ENCODE data around the gene UROC1. TPM values are rescaled to one million over a fixed set of nuclear protein-coding genes. Genes with fewer than 3 reads are reported as not detected.
A peak's percentile ranks its signal among the peaks of the same experiment; 100 is the strongest.

UROC1 gene
- total and polyA plus RNA-seq, 2 of the 13 experiments (the other 11 are each of a cell fraction or from before 2014, with no cell fraction given) = 0.71 to 1.3 TPM

GRCh38 chr3:126481808-126482502, 35.6 kb downstream of the UROC1 start (continued):
- TF ChIP-seq PATZ1 (CRISPR knock-in tag; IDR thresholded peaks at IDR 0.05) (peak; percentile 69), HMGXB3 (CRISPR knock-in tag; IDR thresholded peaks at IDR 0.05; ENCODE audit: borderline replicate concordance) (no peak), SIX4 (CRISPR knock-in tag; IDR thresholded peaks at IDR 0.05) (no peak), SSRP1 (CRISPR knock-in tag; IDR thresholded peaks at IDR 0.05) (no peak), PHF5A (CRISPR knock-in tag; IDR thresholded peaks at IDR 0.05; ENCODE audit: low read depth, unreplicated experiment) (no peak), HDAC1 (CRISPR knock-in tag; IDR thresholded peaks at IDR 0.05) (peak; percentile 79), ZHX1 (CRISPR knock-in tag; IDR thresholded peaks at IDR 0.05; ENCODE audit: low read depth) (0 out of 2 replicates have a peak, but pooled peaks have one; percentile 20), ZZZ3 (CRISPR knock-in tag; IDR thresholded peaks at IDR 0.05; ENCODE audit: borderline replicate concordance) (no peak), NFIC (IDR thresholded peaks at IDR 0.05; ENCODE audit: low read length) (no peak), ZNF891 (CRISPR knock-in tag; IDR thresholded peaks at IDR 0.05) (no peak), NR3C1 (CRISPR knock-in tag; IDR thresholded peaks at IDR 0.05) (no peak), THAP7 (CRISPR knock-in tag; IDR thresholded peaks at IDR 0.05) (no peak), HIVEP1 (CRISPR knock-in tag; IDR thresholded peaks at IDR 0.05) (peak; percentile 23; the same call in 1 of the 2 replicates), DR1 (CRISPR knock-in tag; IDR thresholded peaks at IDR 0.05) (no peak), ZNF143 (CRISPR knock-in tag; IDR thresholded peaks at IDR 0.05) (no peak), ZBTB44 (CRISPR knock-in tag; IDR thresholded peaks at IDR 0.05) (no peak), ZNF317 (CRISPR knock-in tag; IDR thresholded peaks at IDR 0.05) (peak; percentile 60)
